Activated CD4-positive, alpha-beta memory T cell treated with anti-CD3 and anti-CD28 coated beads for 36 hours (primary cell): ENCODE data around the gene TBK1. TPM values are rescaled to one million over a fixed set of nuclear protein-coding genes. Genes with fewer than 3 reads are reported as not detected.

ENCODE experiments used
- CTCF ChIA-PET: fragments of 350-600 bp; sonication (Branson Sonifier 250); formaldehyde crosslinking; loops from one replicate; lab custom pipeline; 2021; ENCODE audit warnings: antibody characterized with exemption, inconsistent platforms; lab: Charles Lee
- POLR2A ChIA-PET: fragments of 350-600 bp; sonication (Branson Sonifier 250); formaldehyde crosslinking; loops from one replicate; lab custom pipeline; 2021; ENCODE audit warnings: antibody characterized with exemption; lab: Charles Lee
- DNase-seq: peaks from one replicate; pipeline ENCODE4 v3.0.0-alpha.2; 2020
- H3K27ac Mint-ChIP-seq: one replicate; pipeline ENCODE4 v1.8.0; 2021; ENCODE audit warnings: mixed read lengths
- H3K27me3 Mint-ChIP-seq: one replicate; pipeline ENCODE4 v1.8.0; 2021; ENCODE audit warnings: mixed read lengths
- H3K36me3 Mint-ChIP-seq: one replicate; pipeline ENCODE4 v1.8.0; 2021; ENCODE audit warnings: mixed read lengths
- H3K4me1 Mint-ChIP-seq: one replicate; pipeline ENCODE4 v1.8.0; 2021; ENCODE audit warnings: low read depth, mixed read lengths
- H3K4me3 Mint-ChIP-seq: one replicate; pipeline ENCODE4 v1.8.0; 2021; ENCODE audit warnings: mild to moderate bottlenecking, mixed read lengths
- H3K9me3 Mint-ChIP-seq: one replicate; pipeline ENCODE4 v1.8.0; 2021; ENCODE audit warnings: mixed read lengths
- intact Hi-C: fragments of 100-400 bp; cut with micrococcal nuclease; formaldehyde crosslinking; loops from one replicate; pipeline ENCODE4 v1.15.1; 2023
- total RNA-seq, 2 experiments: library from RNA; stranded (reverse); gene quantifications; one replicate each; pipeline ENCODE4 v1.2.3, GENCODE V29; 2021

Gene TBK1
- total RNA-seq, 2 experiments from 2014 or later, result 21.7 to 23.4 TPM

DNA sequence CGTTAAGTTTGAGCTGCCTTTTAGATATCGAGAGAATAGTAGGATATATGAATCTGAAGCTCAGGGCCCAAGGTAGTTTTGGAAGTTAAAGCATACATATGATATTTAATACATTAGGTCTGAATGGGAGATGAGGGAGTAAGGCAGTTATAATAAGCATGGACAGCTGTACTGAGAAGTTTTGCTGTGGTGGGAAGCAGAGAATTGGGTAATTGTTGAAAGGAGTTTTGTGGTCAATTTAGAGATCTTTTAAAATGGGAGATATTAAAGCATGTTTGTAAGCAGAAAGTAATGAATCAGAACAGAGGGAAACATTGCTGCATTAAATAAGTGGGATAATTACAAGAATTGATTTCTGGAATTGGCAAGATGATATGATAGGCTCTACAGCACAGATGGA, 21.3 kb downstream of the TBK1 start:
- Mint-ChIP-seq H3K27me3 (no peaks in the 10 kb centered on the region), H3K4me3 (no peak overlapping the region), H3K27ac (no peak overlapping the region), H3K4me1 (no peaks in the 10 kb centered on the region), H3K36me3 (peaks cover 52% of the 10 kb centered on the region), H3K9me3 (peaks cover 20% of the 10 kb centered on the region)
- intact Hi-C loops, result no loop called here
- no peak for DNase-seq
- POLR2A ChIA-PET, result no interaction called here
- CTCF ChIA-PET, result no interaction called here

DNA sequence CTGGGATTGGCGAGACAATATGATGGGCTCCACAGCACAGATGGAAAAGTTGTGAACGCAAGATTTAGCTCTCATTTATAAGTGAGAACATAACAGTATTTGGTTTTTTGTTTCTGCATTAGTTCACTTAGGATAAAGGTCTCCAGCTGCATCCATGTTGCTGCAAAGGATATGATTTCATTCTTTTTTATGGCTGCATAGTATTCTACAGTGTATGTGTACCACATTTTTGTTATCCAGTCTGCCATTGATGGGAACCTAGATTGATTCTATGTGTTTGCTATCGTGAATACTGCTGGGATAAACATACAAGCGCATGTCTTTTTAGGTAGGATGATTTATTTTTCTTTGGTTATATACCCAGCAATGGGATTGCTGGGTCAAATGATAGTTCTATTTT, 23.6 kb downstream of the TBK1 start:
- no peak for DNase-seq
- ChIA-PET POLR2A (no interaction called here), CTCF (no interaction called here)
- Mint-ChIP-seq H3K9me3 (peaks cover 20% of the 10 kb centered on the region), H3K4me3 (no peak overlapping the region), H3K4me1 (no peaks in the 10 kb centered on the region), H3K27ac (no peak overlapping the region), H3K36me3 (peaks cover 52% of the 10 kb centered on the region), H3K27me3 (no peaks in the 10 kb centered on the region)
- intact Hi-C loops, result no loop called here

DNA sequence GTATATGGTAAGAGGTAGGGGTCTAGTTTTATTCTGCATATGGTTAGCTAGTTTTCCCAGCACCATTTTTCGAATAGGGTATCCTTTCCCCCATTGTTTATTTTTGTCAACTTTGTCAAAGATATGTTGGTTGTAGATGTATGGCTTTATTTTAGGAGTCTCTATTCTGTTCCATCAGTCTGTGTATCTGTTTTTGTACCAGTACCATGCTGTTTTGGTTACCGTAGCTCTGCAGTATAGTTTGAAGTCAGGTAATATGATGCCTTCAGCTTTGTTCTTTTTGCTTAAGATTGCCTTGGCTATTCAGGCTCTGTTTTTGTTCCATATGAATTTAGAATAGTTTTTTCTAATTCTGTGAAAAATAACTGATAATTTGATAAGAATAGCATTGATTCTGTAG, 24.9 kb downstream of the TBK1 start:
- Mint-ChIP-seq H3K4me3 (no peak overlapping the region), H3K4me1 (no peaks in the 10 kb centered on the region), H3K27me3 (no peaks in the 10 kb centered on the region), H3K9me3 (peaks cover 20% of the 10 kb centered on the region), H3K36me3 (peaks cover 52% of the 10 kb centered on the region), H3K27ac (no peak overlapping the region)
- ChIA-PET POLR2A (no interaction called here), CTCF (no interaction called here)
- intact Hi-C loops, result no loop called here
- no peak for DNase-seq

DNA sequence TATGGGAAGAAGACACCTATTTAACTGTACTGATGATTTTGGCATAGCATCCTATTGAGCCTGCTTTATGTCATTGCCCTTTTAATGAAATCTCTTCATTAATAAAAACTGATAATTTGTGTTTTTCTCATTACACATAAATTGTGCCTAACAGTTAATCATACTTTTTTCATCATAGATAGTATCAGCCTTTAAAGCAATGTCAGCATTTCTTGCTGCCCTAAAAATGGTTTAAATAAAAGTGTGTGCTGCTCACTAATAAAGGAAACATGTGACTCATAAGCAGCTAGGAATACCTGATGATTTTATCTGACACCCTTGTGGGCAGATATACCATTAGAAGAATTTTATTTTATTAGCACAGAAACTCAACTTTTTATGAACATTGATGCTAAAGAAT, 26.7 kb downstream of the TBK1 start:
- ChIA-PET CTCF (no interaction called here), POLR2A (no interaction called here)
- H3K4me1 Mint-ChIP-seq, result no peaks in the 10 kb centered on the region
- no peak for DNase-seq
- H3K9me3 Mint-ChIP-seq, result peaks cover 20% of the 10 kb centered on the region
- no peak overlapping the region for H3K4me3 Mint-ChIP-seq
- H3K27ac Mint-ChIP-seq, result no peak overlapping the region
- H3K27me3 Mint-ChIP-seq, result no peaks in the 10 kb centered on the region
- intact Hi-C loops, result no loop called here
- peaks cover 42% of the 10 kb centered on the region for H3K36me3 Mint-ChIP-seq

DNA sequence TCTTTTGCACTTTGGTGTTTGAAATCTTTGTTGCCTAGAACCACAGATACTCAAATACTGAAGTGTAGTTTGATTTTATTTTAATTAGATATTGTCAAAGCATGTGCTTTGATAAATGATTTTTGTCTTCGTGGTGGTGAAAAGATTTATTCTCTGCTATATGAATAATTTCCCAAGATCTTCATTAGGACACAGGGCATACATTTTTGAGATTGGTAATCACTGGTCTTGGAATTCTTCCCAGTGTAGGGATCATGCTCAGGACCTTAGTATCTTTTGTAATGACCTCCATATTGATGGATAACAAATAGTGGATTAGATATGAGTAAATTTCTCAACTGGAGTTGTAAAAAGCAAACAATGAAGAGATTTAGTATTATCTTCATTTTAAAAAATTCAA, 28.2 kb downstream of the TBK1 start:
- ChIA-PET CTCF (no interaction called here), POLR2A (no interaction called here)
- intact Hi-C loops, result no loop called here
- H3K27ac Mint-ChIP-seq, result no peak overlapping the region
- H3K4me1 Mint-ChIP-seq, result no peaks in the 10 kb centered on the region
- H3K4me3 Mint-ChIP-seq, result no peak overlapping the region
- peaks cover 32% of the 10 kb centered on the region for H3K36me3 Mint-ChIP-seq
- peaks cover 20% of the 10 kb centered on the region for H3K9me3 Mint-ChIP-seq
- DNase-seq, result no peak
- H3K27me3 Mint-ChIP-seq, result no peaks in the 10 kb centered on the region

DNA sequence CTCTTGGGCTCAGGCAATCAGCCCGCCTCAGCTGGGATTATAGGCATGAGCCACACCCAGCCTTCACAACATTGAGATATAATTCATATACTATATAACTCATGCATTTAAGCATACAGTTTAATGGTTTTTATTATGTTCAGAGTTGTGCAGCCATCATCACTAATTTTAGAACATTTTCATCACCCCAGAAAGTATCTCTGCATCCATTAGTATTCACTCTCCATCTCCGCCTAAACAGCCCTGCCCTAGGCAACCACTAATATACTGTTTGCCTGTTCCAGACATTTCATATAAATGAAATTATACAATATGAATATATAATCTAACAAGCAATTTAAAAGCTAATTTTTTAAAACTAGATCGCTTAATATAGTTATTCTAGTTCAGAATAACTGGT, 34.7 kb downstream of the TBK1 start:
- Mint-ChIP-seq H3K4me3 (no peak overlapping the region), H3K9me3 (no peaks in the 10 kb centered on the region), H3K27ac (no peak overlapping the region), H3K27me3 (no peaks in the 10 kb centered on the region), H3K36me3 (peaks cover 31% of the 10 kb centered on the region), H3K4me1 (peaks cover 12% of the 10 kb centered on the region)
- DNase-seq, result no peak
- POLR2A ChIA-PET, result no interaction called here
- CTCF ChIA-PET, result no interaction called here
- intact Hi-C loops, result no loop called here

DNA sequence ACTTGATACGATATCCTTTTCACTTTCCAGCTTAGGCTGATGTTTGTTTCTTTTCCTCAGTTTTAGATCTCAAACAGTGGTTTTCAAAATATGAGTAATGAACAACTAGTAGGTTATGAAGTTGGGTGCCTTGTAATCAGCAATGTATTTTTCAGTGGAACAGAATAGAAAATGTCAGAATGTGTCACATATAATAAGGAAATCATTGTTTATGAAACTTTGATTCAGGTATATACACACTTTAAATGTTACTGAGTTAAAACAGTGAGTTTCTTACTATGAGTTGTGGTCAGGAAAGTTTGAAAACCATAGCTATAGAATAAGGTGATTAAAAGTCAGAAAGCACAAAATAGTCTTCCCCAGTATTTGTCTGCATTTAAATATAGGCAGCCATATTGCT, 39.8 kb downstream of the TBK1 start:
- no peak overlapping the region for H3K4me3 Mint-ChIP-seq
- ChIA-PET POLR2A (no interaction called here), CTCF (no interaction called here)
- peaks cover 30% of the 10 kb centered on the region for H3K4me1 Mint-ChIP-seq
- no peak for DNase-seq
- no peaks in the 10 kb centered on the region for H3K9me3 Mint-ChIP-seq
- no peaks in the 10 kb centered on the region for H3K27me3 Mint-ChIP-seq
- peaks cover 39% of the 10 kb centered on the region for H3K36me3 Mint-ChIP-seq
- intact Hi-C loops, result loop anchor here (1.0 to 2.0 kb wide), 2 partner anchors 39 to 45 kb away; partner anchors contain the start of gene TBK1
- peak overlapping the region; percentile 49 for H3K27ac Mint-ChIP-seq

DNA sequence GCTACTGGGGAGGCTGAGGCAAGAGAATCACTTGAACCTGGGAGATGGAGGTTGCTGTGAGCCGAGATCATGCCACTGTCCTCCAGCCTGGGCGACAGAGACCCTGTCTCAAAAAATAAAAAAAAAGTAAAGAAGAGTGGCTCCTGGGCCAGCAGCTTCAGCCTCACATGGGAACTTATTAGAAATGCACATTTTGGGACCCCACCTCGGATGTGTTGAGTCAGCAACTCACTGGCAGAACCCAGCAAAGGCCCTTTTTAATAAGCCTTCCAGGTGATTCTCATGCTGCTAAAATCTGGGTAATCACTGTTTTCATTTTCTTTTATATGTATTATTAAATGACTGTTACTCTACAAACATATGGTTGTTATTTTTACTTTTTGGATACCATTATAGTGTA, 41.6 kb downstream of the TBK1 start:
- H3K9me3 Mint-ChIP-seq, result no peaks in the 10 kb centered on the region
- DNase-seq, result no peak
- H3K36me3 Mint-ChIP-seq, result peaks cover 38% of the 10 kb centered on the region
- H3K4me1 Mint-ChIP-seq, result peaks cover 39% of the 10 kb centered on the region
- intact Hi-C loops, result no loop called here
- ChIA-PET CTCF (no interaction called here), POLR2A (no interaction called here)
- no peak overlapping the region for H3K27ac Mint-ChIP-seq
- H3K4me3 Mint-ChIP-seq, result no peak overlapping the region
- H3K27me3 Mint-ChIP-seq, result no peaks in the 10 kb centered on the region

DNA sequence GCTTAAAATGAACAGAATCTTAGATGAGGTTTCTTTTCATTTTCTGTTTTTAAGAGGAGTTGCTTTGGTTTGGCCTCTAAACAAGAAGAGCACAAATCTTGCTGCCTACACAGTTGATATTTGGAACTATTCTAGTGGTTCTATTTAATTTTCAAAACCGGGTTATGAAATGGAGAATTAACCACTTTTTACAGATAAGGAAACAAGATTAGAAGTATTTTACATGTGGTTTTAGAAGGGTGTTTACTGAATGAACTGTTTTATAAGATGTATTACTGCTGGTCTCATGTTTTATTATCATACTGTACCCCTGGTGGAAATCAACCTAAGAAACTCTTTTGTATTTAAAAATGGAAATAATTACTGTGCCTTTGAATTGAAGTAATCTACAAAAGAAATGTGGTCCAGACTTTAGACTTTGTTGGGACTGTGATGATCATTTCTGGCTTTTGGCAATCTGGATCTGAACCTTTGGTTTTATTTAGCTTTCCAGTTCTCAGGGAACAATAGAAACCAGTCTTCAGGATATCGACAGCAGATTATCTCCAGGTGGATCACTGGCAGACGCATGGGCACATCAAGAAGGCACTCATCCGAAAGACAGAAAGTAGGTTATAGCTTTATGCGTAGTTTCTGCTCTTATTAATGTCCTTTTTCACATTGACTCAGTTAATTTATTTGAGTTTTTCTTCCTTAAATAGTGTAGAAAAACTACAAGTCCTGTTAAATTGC, 43.2 kb downstream of the TBK1 start:
- Mint-ChIP-seq H3K9me3 (no peaks in the 10 kb centered on the region), H3K4me1 (peaks cover 34% of the 10 kb centered on the region), H3K27me3 (no peaks in the 10 kb centered on the region), H3K36me3 (peaks cover 34% of the 10 kb centered on the region), H3K27ac (no peak overlapping the region), H3K4me3 (no peak overlapping the region)
- intact Hi-C loops, result no loop called here
- POLR2A ChIA-PET, result no interaction called here
- CTCF ChIA-PET, result interaction anchor here (0.6 to 0.8 kb wide), 2 partner anchors 54 to 652 kb away, joined by 3 read pairs; no protein-coding TSS in a partner anchor
- no peak for DNase-seq

DNA sequence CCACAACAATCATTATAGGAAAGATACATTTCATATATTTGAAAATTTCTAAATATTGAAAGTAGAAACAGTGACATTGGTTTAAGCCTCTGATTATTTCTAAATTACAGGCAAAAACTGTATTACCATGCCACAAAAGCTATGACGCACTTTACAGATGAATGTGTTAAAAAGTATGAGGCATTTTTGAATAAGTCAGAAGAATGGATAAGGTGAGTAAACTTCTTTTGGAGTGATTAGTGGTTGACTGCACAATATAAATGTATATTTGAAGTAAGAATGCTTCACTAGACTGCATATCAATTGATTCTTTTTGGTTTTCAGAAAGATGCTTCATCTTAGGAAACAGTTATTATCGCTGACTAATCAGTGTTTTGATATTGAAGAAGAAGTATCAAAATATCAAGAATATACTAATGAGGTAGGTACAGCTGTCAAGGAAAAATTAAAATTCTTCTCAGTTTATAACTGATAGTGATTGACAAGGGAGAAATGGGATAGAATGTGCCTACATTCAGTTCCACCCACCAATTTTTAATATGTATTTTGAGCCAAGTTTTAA, 45.0 kb downstream of the TBK1 start:
- no peaks in the 10 kb centered on the region for H3K9me3 Mint-ChIP-seq
- H3K4me3 Mint-ChIP-seq, result no peak overlapping the region
- POLR2A ChIA-PET, result interaction anchor here (0.6 kb wide), 1 partner anchor 111 kb away, joined by 3 read pairs; no protein-coding TSS in a partner anchor
- H3K27me3 Mint-ChIP-seq, result no peaks in the 10 kb centered on the region
- CTCF ChIA-PET, result interaction anchor here (0.6 kb wide), 1 partner anchor 32 kb away, joined by 3 read pairs; no protein-coding TSS in a partner anchor
- H3K4me1 Mint-ChIP-seq, result peaks cover 26% of the 10 kb centered on the region
- H3K36me3 Mint-ChIP-seq, result peaks cover 32% of the 10 kb centered on the region
- intact Hi-C loops, result no loop called here
- no peak for DNase-seq
- H3K27ac Mint-ChIP-seq, result peak overlapping the region; percentile 28

DNA sequence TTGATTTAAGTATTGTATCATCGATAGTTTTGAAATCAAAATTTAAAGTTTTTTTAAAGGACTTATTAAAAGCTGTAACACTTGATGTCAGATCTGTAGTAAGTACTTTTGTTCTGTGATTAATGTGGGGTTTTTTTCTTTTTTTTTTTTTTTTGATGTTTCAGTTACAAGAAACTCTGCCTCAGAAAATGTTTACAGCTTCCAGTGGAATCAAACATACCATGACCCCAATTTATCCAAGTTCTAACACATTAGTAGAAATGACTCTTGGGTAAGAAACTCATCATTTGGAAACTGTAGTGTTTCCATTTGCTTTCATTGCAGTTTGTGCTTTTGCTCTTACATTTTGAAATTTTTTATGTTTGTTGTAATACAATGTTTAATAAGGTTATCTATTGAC, 45.6 kb downstream of the TBK1 start:
- Mint-ChIP-seq H3K4me1 (peaks cover 22% of the 10 kb centered on the region), H3K36me3 (peaks cover 32% of the 10 kb centered on the region), H3K9me3 (no peaks in the 10 kb centered on the region), H3K4me3 (no peak overlapping the region), H3K27me3 (no peaks in the 10 kb centered on the region), H3K27ac (peak overlapping the region; percentile 54)
- ChIA-PET POLR2A (interaction anchor here (0.6 kb wide), 1 partner anchor 111 kb away, joined by 3 read pairs; no protein-coding TSS in a partner anchor), CTCF (no interaction called here)
- no peak for DNase-seq
- intact Hi-C loops, result no loop called here

DNA sequence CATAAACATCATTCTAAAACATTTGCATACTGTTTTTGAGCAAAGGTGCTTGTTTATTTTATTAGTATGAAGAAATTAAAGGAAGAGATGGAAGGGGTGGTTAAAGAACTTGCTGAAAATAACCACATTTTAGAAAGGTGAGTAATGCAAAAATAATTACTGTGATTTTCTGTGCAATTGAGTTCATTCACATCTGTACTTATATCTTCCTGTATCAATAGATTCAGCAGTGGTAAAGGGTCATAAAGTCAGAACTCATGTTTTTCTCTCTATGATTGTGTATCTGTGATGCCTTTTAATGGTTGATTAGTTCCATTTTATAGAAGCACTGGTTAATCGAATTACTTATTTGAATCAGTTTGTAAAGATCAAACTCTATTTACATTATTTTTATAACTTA, 46.0 kb downstream of the TBK1 start:
- Mint-ChIP-seq H3K27ac (peak overlapping the region; percentile 54), H3K9me3 (no peaks in the 10 kb centered on the region), H3K36me3 (peaks cover 32% of the 10 kb centered on the region), H3K4me3 (no peak overlapping the region), H3K4me1 (peaks cover 22% of the 10 kb centered on the region), H3K27me3 (no peaks in the 10 kb centered on the region)
- intact Hi-C loops, result no loop called here
- no peak for DNase-seq
- ChIA-PET POLR2A (no interaction called here), CTCF (no interaction called here)

DNA sequence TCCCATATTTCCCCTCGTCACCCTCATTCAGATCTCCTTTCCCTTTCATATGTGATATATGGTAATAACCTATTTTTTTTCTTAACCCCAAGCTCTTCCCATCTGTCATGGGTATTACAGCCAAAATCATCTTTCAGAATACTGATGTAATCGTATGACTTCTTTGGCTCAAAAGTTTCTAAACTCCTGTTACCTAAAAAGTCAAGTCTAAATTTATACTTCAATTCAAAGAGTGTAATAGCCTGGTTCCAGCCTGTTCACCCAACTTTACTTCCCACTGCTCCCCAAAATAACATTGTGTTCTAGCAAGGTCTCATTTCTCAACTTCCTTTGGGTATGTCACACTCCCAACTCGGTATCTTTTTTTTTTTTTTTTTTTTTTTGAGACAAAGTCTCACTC, 48.5 kb downstream of the TBK1 start:
- ChIA-PET POLR2A (no interaction called here), CTCF (interaction anchor here (1.0 kb wide), 1 partner anchor 49 kb away, joined by 4 read pairs; no protein-coding TSS in a partner anchor)
- intact Hi-C loops, result no loop called here
- DNase-seq, result no peak
- Mint-ChIP-seq H3K4me1 (peaks cover 14% of the 10 kb centered on the region), H3K36me3 (peaks cover 26% of the 10 kb centered on the region), H3K9me3 (no peaks in the 10 kb centered on the region), H3K27me3 (no peaks in the 10 kb centered on the region), H3K4me3 (no peak overlapping the region), H3K27ac (no peak overlapping the region)
